HL-60 (cell line): Measurements from ENCODE around the gene TPPP2.

Experiments
- DNase-seq, 2 experiments: peaks; one replicate each; pipeline ENCODE4 v3.0.0-alpha.2; 2010 to 2020; ENCODE audit warnings: low read depth in 1 of 2, low spot score in 1 of 2
- H3K27ac ChIP-seq: fragments of 250-450 bp; sonication (Bioruptor Pico); replicated peaks from 2 replicates; pipeline ENCODE4 v1.5.1; 2020; ENCODE audit warnings: mild to moderate bottlenecking, moderate library complexity
- H3K27me3 ChIP-seq: fragments of 250-450 bp; sonication (Bioruptor Pico); 2 replicates; pipeline ENCODE4 v1.5.1; 2021; ENCODE audit warnings: mild to moderate bottlenecking, moderate library complexity; ENCODE audit not compliant: insufficient read depth, poor library complexity, severe bottlenecking
- H3K4me3 ChIP-seq: replicated peaks from 2 replicates; pipeline ENCODE4 v1.5.1; 2011; ENCODE audit warnings: mild to moderate bottlenecking, control low read depth, low read length; ENCODE audit not compliant: insufficient read depth
- GABPA ChIP-seq: IDR thresholded peaks from 2 replicates; pipeline ENCODE4 v1.6.1; 2012; ENCODE audit warnings: low read depth
- POLR2AphosphoS5 ChIP-seq: IDR thresholded peaks from 2 replicates; pipeline ENCODE4 v1.6.1; 2012; ENCODE audit warnings: low read depth
- SPI1 ChIP-seq: IDR thresholded peaks from 2 replicates; pipeline ENCODE4 v1.6.1; 2012; ENCODE audit warnings: low read depth, mild to moderate bottlenecking, borderline replicate concordance
- TF ChIP-seq, protein P1 (sequence below): IDR thresholded peaks from 2 replicates; pipeline ENCODE4 v1.6.1; 2012; ENCODE audit warnings: low read depth; ENCODE audit not compliant: insufficient replicate concordance
- TF ChIP-seq, protein P2 (sequence below): IDR thresholded peaks from one replicate; pipeline ENCODE4 v1.5.1; 2011; ENCODE audit warnings: low read length, control low read depth, inconsistent platforms; ENCODE audit not compliant: insufficient read depth

TPPP2 gene

DNA sequence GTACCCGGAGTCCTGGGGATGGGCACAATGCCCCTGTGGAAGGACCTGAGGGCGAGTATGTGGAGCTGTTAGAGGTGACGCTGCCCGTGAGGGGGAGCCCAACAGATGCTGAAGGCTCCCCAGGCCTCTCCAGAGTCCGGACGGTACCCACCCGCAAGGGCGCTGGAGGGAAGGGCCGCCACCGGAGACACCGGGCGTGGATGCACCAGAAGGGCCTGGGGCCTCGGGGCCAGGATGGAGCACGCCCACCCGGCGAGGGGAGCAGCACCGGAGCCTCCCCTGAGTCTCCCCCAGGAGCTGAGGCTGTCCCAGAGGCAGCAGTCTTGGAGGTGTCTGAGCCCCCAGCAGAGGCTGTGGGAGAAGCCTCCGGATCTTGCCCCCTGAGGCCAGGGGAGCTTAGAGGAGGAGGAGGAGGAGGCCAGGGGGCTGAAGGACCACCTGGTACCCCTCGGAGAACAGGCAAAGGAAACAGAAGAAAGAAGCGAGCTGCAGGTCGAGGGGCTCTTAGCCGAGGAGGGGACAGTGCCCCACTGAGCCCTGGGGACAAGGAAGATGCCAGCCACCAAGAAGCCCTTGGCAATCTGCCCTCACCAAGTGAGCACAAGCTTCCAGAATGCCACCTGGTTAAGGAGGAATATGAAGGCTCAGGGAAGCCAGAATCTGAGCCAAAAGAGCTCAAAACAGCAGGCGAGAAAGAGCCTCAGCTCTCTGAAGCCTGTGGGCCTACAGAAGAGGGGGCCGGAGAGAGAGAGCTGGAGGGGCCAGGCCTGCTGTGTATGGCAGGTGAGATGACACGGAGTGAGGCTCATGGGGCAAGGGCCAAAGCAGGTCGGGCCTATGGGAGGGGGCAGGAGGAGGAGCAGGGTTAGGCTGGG lies 44.6 kb downstream of the TPPP2 start:
- no peaks in the 10 kb centered on the region for H3K27me3 ChIP-seq
- H3K4me3 ChIP-seq = no peak overlapping the region
- TF ChIP-seq POLR2AphosphoS5 = no peak
- TF ChIP-seq, protein P1, sequence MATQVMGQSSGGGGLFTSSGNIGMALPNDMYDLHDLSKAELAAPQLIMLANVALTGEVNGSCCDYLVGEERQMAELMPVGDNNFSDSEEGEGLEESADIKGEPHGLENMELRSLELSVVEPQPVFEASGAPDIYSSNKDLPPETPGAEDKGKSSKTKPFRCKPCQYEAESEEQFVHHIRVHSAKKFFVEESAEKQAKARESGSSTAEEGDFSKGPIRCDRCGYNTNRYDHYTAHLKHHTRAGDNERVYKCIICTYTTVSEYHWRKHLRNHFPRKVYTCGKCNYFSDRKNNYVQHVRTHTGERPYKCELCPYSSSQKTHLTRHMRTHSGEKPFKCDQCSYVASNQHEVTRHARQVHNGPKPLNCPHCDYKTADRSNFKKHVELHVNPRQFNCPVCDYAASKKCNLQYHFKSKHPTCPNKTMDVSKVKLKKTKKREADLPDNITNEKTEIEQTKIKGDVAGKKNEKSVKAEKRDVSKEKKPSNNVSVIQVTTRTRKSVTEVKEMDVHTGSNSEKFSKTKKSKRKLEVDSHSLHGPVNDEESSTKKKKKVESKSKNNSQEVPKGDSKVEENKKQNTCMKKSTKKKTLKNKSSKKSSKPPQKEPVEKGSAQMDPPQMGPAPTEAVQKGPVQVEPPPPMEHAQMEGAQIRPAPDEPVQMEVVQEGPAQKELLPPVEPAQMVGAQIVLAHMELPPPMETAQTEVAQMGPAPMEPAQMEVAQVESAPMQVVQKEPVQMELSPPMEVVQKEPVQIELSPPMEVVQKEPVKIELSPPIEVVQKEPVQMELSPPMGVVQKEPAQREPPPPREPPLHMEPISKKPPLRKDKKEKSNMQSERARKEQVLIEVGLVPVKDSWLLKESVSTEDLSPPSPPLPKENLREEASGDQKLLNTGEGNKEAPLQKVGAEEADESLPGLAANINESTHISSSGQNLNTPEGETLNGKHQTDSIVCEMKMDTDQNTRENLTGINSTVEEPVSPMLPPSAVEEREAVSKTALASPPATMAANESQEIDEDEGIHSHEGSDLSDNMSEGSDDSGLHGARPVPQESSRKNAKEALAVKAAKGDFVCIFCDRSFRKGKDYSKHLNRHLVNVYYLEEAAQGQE = no peak
- TF ChIP-seq SPI1 = no peak
- H3K27ac ChIP-seq = no peak overlapping the region
- no peak for DNase-seq

DNA sequence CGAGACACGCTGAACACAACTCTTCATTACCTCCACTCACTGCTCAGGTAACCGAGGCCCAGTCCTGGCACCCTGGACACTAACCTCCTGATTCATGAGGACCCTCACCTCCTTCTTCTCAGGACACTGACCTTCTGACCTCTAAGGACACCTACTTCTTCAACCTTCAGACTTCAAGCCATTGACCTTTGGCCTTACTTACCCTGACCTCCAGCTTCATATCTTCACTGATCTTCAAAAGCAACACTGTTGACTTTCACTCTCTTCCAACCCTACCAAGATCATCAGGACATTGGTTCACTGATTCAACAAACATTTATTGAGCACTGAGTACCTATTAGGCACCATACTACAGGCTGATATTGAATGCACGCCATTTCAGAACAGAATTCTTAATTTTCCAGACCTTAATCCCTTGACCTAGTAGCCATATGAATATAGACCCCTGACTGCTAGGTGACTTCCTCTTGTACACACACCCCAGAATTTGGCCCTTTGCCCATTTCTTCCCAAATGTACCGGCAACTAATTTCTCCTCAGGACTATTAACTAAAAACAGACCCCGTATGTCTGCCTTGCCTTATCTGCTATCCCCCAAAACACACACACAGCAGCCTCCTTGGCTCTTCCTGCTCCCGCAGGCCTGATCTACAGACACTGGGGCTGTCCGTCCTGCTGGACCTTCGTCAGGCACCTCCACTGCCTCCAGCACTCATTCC lies 45.9 kb downstream of the TPPP2 start:
- no peak for DNase-seq
- no peak overlapping the region for H3K4me3 ChIP-seq

DNA sequence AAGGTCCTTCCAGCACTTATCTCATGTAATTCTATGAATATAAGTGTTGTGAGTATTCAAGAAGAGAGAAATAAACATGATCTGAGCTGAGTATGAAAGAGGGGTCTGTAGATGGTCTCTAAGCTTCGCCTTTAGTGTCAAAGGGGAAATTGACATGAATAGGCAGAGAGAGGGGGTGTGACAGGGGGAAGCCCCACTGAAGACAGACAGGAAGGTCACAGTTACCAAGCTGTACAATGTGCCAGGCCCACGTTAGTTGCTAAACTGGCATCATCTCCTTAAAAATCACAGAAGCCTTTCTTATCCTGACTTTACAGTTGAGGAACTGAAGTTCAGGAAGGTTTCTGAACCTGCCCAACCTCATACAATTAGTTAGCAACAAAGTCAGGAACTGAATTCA lies 47.7 kb downstream of the TPPP2 start:
- no peak overlapping the region for H3K4me3 ChIP-seq
- H3K27me3 ChIP-seq = no peaks in the 10 kb centered on the region
- no peak for DNase-seq
- H3K27ac ChIP-seq = no peak overlapping the region
- TF ChIP-seq POLR2AphosphoS5 = no peak
- TF ChIP-seq SPI1 = no peak
- TF ChIP-seq, protein P2, sequence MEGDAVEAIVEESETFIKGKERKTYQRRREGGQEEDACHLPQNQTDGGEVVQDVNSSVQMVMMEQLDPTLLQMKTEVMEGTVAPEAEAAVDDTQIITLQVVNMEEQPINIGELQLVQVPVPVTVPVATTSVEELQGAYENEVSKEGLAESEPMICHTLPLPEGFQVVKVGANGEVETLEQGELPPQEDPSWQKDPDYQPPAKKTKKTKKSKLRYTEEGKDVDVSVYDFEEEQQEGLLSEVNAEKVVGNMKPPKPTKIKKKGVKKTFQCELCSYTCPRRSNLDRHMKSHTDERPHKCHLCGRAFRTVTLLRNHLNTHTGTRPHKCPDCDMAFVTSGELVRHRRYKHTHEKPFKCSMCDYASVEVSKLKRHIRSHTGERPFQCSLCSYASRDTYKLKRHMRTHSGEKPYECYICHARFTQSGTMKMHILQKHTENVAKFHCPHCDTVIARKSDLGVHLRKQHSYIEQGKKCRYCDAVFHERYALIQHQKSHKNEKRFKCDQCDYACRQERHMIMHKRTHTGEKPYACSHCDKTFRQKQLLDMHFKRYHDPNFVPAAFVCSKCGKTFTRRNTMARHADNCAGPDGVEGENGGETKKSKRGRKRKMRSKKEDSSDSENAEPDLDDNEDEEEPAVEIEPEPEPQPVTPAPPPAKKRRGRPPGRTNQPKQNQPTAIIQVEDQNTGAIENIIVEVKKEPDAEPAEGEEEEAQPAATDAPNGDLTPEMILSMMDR = no peak
- TF ChIP-seq, protein P1 = no peak
- no peak for TF ChIP-seq GABPA

More for the DNA sequence above, 45.9 kb downstream of the TPPP2 start:
- no peak overlapping the region for H3K27ac ChIP-seq
- TF ChIP-seq GABPA = no peak
- TF ChIP-seq SPI1 = no peak
- no peak for TF ChIP-seq POLR2AphosphoS5
- TF ChIP-seq, protein P2 = no peak
- TF ChIP-seq, protein P1 = no peak
- H3K27me3 ChIP-seq = no peaks in the 10 kb centered on the region
